Cerebellar cortex (tissue), 1 donor: ENCODE results near the gene RFTN1.
A peak's percentile ranks its signal among the peaks of the same experiment; 100 is the strongest.

ENCODE experiments used
- DNase-seq: peaks from one replicate; pipeline ENCODE4 v3.0.0-alpha.2; 2015; ENCODE audit warnings: low spot score

The RFTN1 gene

GRCh38 chr3:16467393-16467792 lies 46.1 kb downstream of the RFTN1 start:
- DNase-seq, result no peak

GRCh38 chr3:16466822-16467221 lies 46.7 kb downstream of the RFTN1 start:
- no peak for DNase-seq

GRCh38 chr3:16464511-16465148 lies 48.9 kb downstream of the RFTN1 start:
- no peak for DNase-seq

GRCh38 chr3:16463914-16464313 lies 49.6 kb downstream of the RFTN1 start:
- DNase-seq, result no peak

GRCh38 chr3:16463119-16463518 lies 50.4 kb downstream of the RFTN1 start:
- no peak for DNase-seq

- no peak for DNase-seq
These were observed 50.8 kb downstream of the RFTN1 start for GRCh38 chr3:16462679-16463078.

GRCh38 chr3:16461463-16462245 lies 51.8 kb downstream of the RFTN1 start:
- no peak for DNase-seq

- no peak for DNase-seq
These were observed 52.6 kb downstream of the RFTN1 start for GRCh38 chr3:16460886-16461285.

- no peak for DNase-seq
These were observed 53.2 kb downstream of the RFTN1 start for GRCh38 chr3:16460273-16460672.

- DNase-seq, result no peak
These were observed 56.6 kb downstream of the RFTN1 start for GRCh38 chr3:16456784-16457415.

- no peak for DNase-seq
These were observed 57.5 kb downstream of the RFTN1 start for GRCh38 chr3:16455966-16456365.

GRCh38 chr3:16455001-16455400 lies 58.5 kb downstream of the RFTN1 start:
- DNase-seq, result no peak

GRCh38 chr3:16452261-16452660 lies 61.2 kb downstream of the RFTN1 start:
- DNase-seq, result no peak

GRCh38 chr3:16449369-16449768 lies 64.1 kb downstream of the RFTN1 start:
- DNase-seq, result no peak

GRCh38 chr3:16448639-16449070 lies 64.8 kb downstream of the RFTN1 start:
- peak; percentile 5 for DNase-seq

GRCh38 chr3:16447135-16447534 lies 66.4 kb downstream of the RFTN1 start:
- DNase-seq, result no peak

- DNase-seq, result no peak
These were observed 69.2 kb downstream of the RFTN1 start for GRCh38 chr3:16444344-16444743.

GRCh38 chr3:16442730-16443129 lies 70.8 kb downstream of the RFTN1 start:
- no peak for DNase-seq

GRCh38 chr3:16441371-16441875 lies 72.1 kb downstream of the RFTN1 start:
- DNase-seq, result no peak

GRCh38 chr3:16439848-16440708 lies 73.4 kb downstream of the RFTN1 start:
- DNase-seq, result no peak

GRCh38 chr3:16439163-16439847 lies 74.2 kb downstream of the RFTN1 start:
- DNase-seq, result no peak
